Neural crest cell (in vitro differentiated cells): ENCODE data around the gene CAPZB. TPM values are rescaled to one million over a fixed set of nuclear protein-coding genes. Genes with fewer than 3 reads are reported as not detected.

Experiments
- DNase-seq: peaks from one replicate; pipeline ENCODE4 v3.0.0; 2021; ENCODE audit warnings: low read depth, mixed read lengths, low spot score
- H3K27ac Mint-ChIP-seq: one replicate; pipeline ENCODE4 v1.8.0; 2021; ENCODE audit warnings: mild to moderate bottlenecking, mixed read lengths; ENCODE audit not compliant: unreplicated experiment
- H3K27me3 Mint-ChIP-seq: 2 replicates; pipeline ENCODE4 v1.8.0; 2021; ENCODE audit warnings: low read depth, mild to moderate bottlenecking, mixed read lengths
- H3K36me3 Mint-ChIP-seq: 2 replicates; pipeline ENCODE4 v1.8.0; 2021; ENCODE audit warnings: low read depth, mild to moderate bottlenecking, mixed read lengths
- H3K4me1 Mint-ChIP-seq: 2 replicates; pipeline ENCODE4 v1.8.0; 2021; ENCODE audit warnings: mixed read lengths
- H3K4me3 Mint-ChIP-seq: one replicate; pipeline ENCODE4 v1.8.0; 2021; ENCODE audit warnings: mild to moderate bottlenecking, mixed read lengths
- H3K9me3 Mint-ChIP-seq: 2 replicates; pipeline ENCODE4 v1.8.0; 2021; ENCODE audit warnings: mixed read lengths
- total RNA-seq: library from RNA; stranded (reverse); gene quantifications from 2 replicates; pipeline ENCODE4 v1.2.1, GENCODE V29; 2021
- TF ChIP-seq, protein P1 (sequence below): fragments of 200-600 bp; sonication (generic); conservative IDR thresholded peaks from 2 replicates; pipeline ENCODE4 v1.5.0; 2021; ENCODE audit warnings: antibody characterized with exemption, mild to moderate bottlenecking

Gene CAPZB
- total RNA-seq, 1 donor from 2014 or later, result 256 TPM

DNA sequence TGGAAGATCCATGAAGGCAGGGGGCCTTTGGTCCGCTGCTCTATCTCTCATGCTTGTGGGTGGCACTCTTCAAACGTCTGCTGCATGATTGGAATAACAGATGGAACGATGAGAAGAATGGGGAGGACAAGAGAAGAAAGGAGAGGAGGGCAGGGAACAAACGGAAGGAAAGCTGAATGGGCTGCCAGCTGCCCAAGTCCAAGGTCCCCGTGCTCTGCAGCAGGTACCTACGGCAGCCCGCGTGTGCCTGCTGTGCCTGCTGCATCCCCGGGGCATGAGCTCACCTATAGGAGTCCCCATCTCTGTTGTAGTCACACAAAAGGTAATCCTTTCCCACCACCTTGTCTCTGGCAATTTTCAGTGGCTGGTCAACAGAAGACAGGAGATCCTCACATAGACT is 100.1 kb downstream of the CAPZB start:
- Mint-ChIP-seq H3K27ac (peak overlapping the region; percentile 57), H3K36me3 (peaks cover 6% of the 10 kb centered on the region), H3K27me3 (no peaks in the 10 kb centered on the region), H3K9me3 (no peaks in the 10 kb centered on the region), H3K4me1 (peaks cover 4% of the 10 kb centered on the region), H3K4me3 (no peak overlapping the region)
- DNase-seq, result no peak
- TF ChIP-seq, protein P1, sequence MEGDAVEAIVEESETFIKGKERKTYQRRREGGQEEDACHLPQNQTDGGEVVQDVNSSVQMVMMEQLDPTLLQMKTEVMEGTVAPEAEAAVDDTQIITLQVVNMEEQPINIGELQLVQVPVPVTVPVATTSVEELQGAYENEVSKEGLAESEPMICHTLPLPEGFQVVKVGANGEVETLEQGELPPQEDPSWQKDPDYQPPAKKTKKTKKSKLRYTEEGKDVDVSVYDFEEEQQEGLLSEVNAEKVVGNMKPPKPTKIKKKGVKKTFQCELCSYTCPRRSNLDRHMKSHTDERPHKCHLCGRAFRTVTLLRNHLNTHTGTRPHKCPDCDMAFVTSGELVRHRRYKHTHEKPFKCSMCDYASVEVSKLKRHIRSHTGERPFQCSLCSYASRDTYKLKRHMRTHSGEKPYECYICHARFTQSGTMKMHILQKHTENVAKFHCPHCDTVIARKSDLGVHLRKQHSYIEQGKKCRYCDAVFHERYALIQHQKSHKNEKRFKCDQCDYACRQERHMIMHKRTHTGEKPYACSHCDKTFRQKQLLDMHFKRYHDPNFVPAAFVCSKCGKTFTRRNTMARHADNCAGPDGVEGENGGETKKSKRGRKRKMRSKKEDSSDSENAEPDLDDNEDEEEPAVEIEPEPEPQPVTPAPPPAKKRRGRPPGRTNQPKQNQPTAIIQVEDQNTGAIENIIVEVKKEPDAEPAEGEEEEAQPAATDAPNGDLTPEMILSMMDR, result no peak

DNA sequence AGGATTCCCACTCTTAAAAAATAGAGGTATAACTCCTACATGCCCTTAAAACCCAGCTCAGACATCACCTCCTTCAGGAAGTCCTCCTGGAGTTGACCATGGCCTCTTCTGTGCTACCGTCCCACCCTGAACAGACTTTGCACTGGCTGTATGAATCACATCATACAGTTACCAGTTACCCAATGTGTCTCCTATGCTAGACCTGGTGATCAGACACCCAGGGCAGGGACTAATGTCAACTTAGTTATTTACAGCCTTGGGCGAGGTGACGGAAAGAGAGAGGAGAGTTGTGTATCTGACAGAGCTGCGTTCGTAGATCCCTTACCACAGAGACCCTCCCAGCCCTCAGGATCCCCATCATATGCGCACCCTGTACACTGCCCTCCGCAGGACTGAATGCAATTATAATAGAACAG is 100.6 kb downstream of the CAPZB start:
- H3K4me3 Mint-ChIP-seq, result no peak overlapping the region
- peaks cover 2% of the 10 kb centered on the region for H3K4me1 Mint-ChIP-seq
- TF ChIP-seq, protein P1, result no peak
- peaks cover 6% of the 10 kb centered on the region for H3K36me3 Mint-ChIP-seq
- H3K27ac Mint-ChIP-seq, result peak overlapping the region; percentile 57
- no peak for DNase-seq
- H3K9me3 Mint-ChIP-seq, result no peaks in the 10 kb centered on the region
- H3K27me3 Mint-ChIP-seq, result no peaks in the 10 kb centered on the region

DNA sequence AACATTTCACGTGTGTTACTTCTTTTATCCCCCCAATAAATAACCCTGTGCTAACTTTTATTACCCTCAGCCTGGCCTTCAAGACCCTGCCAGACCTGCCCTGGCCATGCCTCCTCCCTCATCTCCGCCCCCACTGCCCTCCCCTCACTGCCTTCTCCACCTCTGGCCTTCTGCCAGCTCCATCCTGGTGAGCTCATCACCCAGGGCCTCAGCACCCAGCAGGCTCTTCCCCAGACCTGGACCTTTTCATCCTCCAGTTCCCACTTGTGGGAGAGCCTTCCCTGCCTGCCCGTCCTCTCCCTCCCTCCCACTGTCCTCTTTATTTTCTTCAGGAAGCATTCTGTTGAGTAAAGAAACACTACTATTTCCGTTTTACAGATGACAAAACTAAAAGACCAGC is 101.2 kb downstream of the CAPZB start:
- H3K27ac Mint-ChIP-seq, result no peak overlapping the region
- H3K36me3 Mint-ChIP-seq, result peaks cover 6% of the 10 kb centered on the region
- DNase-seq, result no peak
- no peaks in the 10 kb centered on the region for H3K9me3 Mint-ChIP-seq
- TF ChIP-seq, protein P1, result no peak
- no peak overlapping the region for H3K4me3 Mint-ChIP-seq
- H3K4me1 Mint-ChIP-seq, result no peaks in the 10 kb centered on the region
- no peaks in the 10 kb centered on the region for H3K27me3 Mint-ChIP-seq

DNA sequence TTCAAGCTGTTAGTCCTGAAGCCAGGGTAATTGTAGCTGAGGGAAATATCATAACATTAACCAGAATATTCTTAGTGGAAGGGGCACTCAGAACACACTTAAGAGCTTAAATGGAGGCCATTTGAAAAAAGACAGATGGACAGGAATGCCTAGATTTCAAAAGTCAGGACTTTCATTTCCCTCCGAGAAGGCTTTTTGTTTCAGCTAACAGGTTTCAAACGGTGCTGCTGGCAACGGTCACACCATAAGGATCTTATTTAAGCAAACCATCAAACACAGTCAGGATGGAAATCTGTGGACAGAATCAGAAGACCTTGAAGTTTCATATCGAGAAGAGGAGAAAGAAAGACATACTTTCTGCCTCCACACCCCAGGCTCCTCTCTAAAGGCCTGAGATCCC is 103.1 kb downstream of the CAPZB start:
- TF ChIP-seq, protein P1, result no peak
- Mint-ChIP-seq H3K4me3 (no peak overlapping the region), H3K4me1 (no peaks in the 10 kb centered on the region), H3K9me3 (no peaks in the 10 kb centered on the region), H3K27ac (no peak overlapping the region), H3K27me3 (no peaks in the 10 kb centered on the region), H3K36me3 (peaks cover 16% of the 10 kb centered on the region)
- no peak for DNase-seq

DNA sequence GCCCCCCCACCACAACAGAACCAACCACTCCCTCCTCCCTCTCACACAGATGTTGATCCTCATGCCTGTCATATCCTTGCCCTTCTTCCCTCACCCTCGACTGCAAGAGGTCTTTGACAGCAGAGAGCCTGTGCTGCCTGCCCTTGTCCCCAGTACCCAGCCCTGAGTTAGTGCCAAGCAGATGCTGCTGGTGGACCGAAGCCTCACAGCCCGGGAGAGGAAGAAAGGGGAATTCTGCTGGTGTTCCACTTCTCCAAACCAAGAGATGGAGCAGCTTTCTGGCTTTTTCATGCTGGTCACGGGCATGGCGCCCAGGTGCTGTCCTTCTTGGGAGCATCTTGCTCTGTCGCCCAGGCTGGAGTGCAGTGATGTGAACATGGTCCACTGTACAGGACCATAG is 104.1 kb downstream of the CAPZB start:
- Mint-ChIP-seq H3K27me3 (no peaks in the 10 kb centered on the region), H3K9me3 (no peaks in the 10 kb centered on the region), H3K36me3 (peaks cover 18% of the 10 kb centered on the region), H3K4me1 (no peaks in the 10 kb centered on the region), H3K4me3 (no peak overlapping the region), H3K27ac (no peak overlapping the region)
- DNase-seq, result no peak
- TF ChIP-seq, protein P1, result no peak
